ENCODE data around the gene ECI2. TPM values are rescaled to one million over a fixed set of nuclear protein-coding genes. Genes with fewer than 3 reads are reported as not detected.
A peak's percentile ranks its signal among the peaks of the same experiment; 100 is the strongest.

The ECI2 gene
- polyA plus RNA-seq, 1 of the 3 experiments (the other 2 are of a cell fraction), result 45.1 TPM

GRCh38 chr6:4136354-4136831, 1.0 kb upstream of the ECI2 start (continued):
- TF ChIP-seq CTCF (IDR thresholded peaks at IDR 0.05), result no peak
- no peak for TF ChIP-seq RAD21 (IDR thresholded peaks at IDR 0.05; ENCODE audit: low read length)
- no peak for TF ChIP-seq GABPA (IDR thresholded peaks at IDR 0.05; ENCODE audit: low read depth)
- TF ChIP-seq RFX5 (IDR thresholded peaks at IDR 0.05; ENCODE audit: low read length), result no peak

GRCh38 chr6:4135665-4136353, 434 bp upstream of the ECI2 start:
- TF ChIP-seq MAX (IDR thresholded peaks at IDR 0.05; ENCODE audit: low read depth) (peak; percentile 59; the same call in 1 of the 2 replicates), SMC3 (IDR thresholded peaks at IDR 0.05; ENCODE audit: low read depth, low read length) (no peak), CTCF (IDR thresholded peaks at IDR 0.05) (0 out of 2 replicates have a peak, but pooled peaks have one; percentile 15), NRF1 (IDR thresholded peaks at IDR 0.05; ENCODE audit: low read depth, low read length) (peak; percentile 35; the same call in 1 of the 2 replicates), CHD2 (IDR thresholded peaks at IDR 0.05; ENCODE audit: low read length, partially characterized antibody) (peak; percentile 44), TAF1 (IDR thresholded peaks at IDR 0.05; ENCODE audit: borderline replicate concordance, low read depth, low read length) (peak; percentile 74), SIN3A (IDR thresholded peaks at IDR 0.05; ENCODE audit: borderline replicate concordance, low read depth, low read length) (peak; percentile 37; the same call in 1 of the 2 replicates), RCOR1 (IDR thresholded peaks at IDR 0.05; ENCODE audit: low read length) (0 out of 2 replicates have a peak, but pooled peaks have one; percentile 7), POLR2AphosphoS5 (IDR thresholded peaks at IDR 0.05; ENCODE audit: low read depth, low read length) (peak; percentile 87), ZBTB33 (IDR thresholded peaks at IDR 0.05; ENCODE audit: borderline replicate concordance, low read depth) (no peak), TEAD4 (IDR thresholded peaks at IDR 0.05; ENCODE audit: borderline replicate concordance, insufficient read depth) (no peak), TCF12 (IDR thresholded peaks at IDR 0.05) (peak; percentile 23; the same call in 1 of the 2 replicates)
- Histone ChIP-seq H3K4me2 (peak overlapping the region; percentile 97), H3K9me2 (no peaks in the 10 kb centered on the region), H3F3A (replicated peaks; ENCODE audit: insufficient read depth) (no peaks in the 10 kb centered on the region), H3K27me3 (ENCODE audit: insufficient read depth) (no peaks in the 10 kb centered on the region), H3K36me3 (replicated peaks in 1 of 2; ENCODE audit: control insufficient read depth in 1 of 2, insufficient read depth in 2 of 2, low read length in 1 of 2) (peaks cover 3 to 20% of the 10 kb centered on the region in 2 experiments), H3K9ac (peak overlapping the region; percentile 79), H3K4me3 (ENCODE audit: low read depth in 2 of 2, low read length in 1 of 2) (peak overlapping the region; percentile 75 to 76), H3K4me1 (ENCODE audit: control insufficient read depth in 1 of 2, insufficient read depth in 2 of 2, low read depth in 1 of 2, low read length in 1 of 2) (peaks cover 6 to 11% of the 10 kb centered on the region in 2 experiments; a peak in 2 of 4 replicates), H2AFZ (ENCODE audit: low read depth) (peak overlapping the region; percentile 97), H3K27ac (ENCODE audit: low read depth in 2 of 2, low read length in 1 of 2) (peak overlapping the region; percentile 62 to 78), H3K9me3 (no peaks in the 10 kb centered on the region), H3K79me2 (ENCODE audit: insufficient read depth) (peaks cover 43% of the 10 kb centered on the region), H4K20me1 (ENCODE audit: insufficient read depth) (no peaks in the 10 kb centered on the region; the same call in 1 of the 2 replicates)
- ChIA-PET CTCF (interaction anchor here (1.2 to 1.7 kb wide), 3 partner anchors 20 to 145 kb away, joined by 4 to 5 read pairs (median 4); no protein-coding TSS in a partner anchor), POLR2A (interaction anchor here (0.6 to 1.9 kb wide), 5 partner anchors 114 to 1145 kb away, joined by 3 to 7 read pairs (median 4); partner anchors contain the start of gene FAM50B)
- DNase-seq, result peak; percentile 98
- 2% methylated on average over 14 of the region's 64 CpGs for WGBS (ENCODE audit: low lambda C conversion rate)
